ENCODE data around the gene TRAPPC14. TPM values are rescaled to one million over a fixed set of nuclear protein-coding genes. Genes with fewer than 3 reads are reported as not detected.

Gene TRAPPC14
- total and polyA plus RNA-seq, 2 donors from 2014 or later: 14.8 to 27.1 TPM

DNA sequence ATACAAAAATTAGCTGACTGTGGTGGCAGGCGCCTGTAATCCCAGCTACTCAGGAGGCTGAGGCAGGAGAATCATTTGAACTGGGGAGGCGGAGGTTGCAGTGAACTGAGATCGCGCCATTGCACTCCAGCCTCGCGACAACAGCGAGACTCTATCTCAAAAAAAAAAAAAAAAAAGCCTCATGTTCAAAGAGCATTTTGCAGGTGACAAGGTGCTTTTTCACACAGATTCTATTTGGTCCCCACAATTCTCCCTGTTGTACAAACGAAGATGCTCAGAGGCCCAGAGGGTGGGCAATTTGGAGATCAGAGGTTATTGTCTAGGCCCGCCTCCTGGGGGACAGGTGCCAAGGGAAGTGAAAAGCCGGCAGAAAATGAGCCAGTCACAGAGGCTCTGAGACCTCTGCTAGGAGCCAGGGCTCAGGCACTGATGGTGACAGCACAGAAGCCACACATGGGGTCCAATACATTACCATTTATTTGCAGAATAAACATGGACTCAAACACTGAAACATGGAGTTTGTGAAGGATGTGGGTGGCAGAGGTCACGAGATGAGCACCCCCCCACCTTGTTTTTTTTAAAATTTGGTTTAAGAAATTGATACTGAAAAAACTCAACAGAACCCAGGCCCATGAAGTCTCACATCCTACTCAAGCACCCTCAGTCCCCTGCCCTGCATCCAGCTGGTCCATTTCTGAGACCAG, 10.8 kb upstream of the TRAPPC14 start:
- FAIRE-seq: no peak
- Histone ChIP-seq H3K4me1 (ENCODE audit: control insufficient read depth in 2 of 3, insufficient read depth in 2 of 3, low read depth in 1 of 3, low read length in 3 of 3) (peaks cover 0 to 5% (median 3%) of the 10 kb centered on the region in 3 donors), H3K9ac (ENCODE audit: low read length in 3 of 3) (no peak overlapping the region), H3K9me3 (ENCODE audit: control insufficient read depth in 2 of 3, insufficient read depth in 1 of 3, low read length in 3 of 3) (no peaks in the 10 kb centered on the region), H3K4me3 (ENCODE audit: low read length in 3 of 3) (no peak overlapping the region), H3K27ac (ENCODE audit: low read depth in 2 of 2, low read length in 2 of 2) (no peak overlapping the region), H3K27me3 (ENCODE audit: control insufficient read depth, insufficient read depth, low read length) (no peaks in the 10 kb centered on the region), H3K36me3 (ENCODE audit: control insufficient read depth in 2 of 3, insufficient read depth in 3 of 3, low read length in 3 of 3) (no peaks in the 10 kb centered on the region)
- TF ChIP-seq, protein P1, sequence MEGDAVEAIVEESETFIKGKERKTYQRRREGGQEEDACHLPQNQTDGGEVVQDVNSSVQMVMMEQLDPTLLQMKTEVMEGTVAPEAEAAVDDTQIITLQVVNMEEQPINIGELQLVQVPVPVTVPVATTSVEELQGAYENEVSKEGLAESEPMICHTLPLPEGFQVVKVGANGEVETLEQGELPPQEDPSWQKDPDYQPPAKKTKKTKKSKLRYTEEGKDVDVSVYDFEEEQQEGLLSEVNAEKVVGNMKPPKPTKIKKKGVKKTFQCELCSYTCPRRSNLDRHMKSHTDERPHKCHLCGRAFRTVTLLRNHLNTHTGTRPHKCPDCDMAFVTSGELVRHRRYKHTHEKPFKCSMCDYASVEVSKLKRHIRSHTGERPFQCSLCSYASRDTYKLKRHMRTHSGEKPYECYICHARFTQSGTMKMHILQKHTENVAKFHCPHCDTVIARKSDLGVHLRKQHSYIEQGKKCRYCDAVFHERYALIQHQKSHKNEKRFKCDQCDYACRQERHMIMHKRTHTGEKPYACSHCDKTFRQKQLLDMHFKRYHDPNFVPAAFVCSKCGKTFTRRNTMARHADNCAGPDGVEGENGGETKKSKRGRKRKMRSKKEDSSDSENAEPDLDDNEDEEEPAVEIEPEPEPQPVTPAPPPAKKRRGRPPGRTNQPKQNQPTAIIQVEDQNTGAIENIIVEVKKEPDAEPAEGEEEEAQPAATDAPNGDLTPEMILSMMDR (IDR thresholded peaks at IDR 0.05; ENCODE audit: borderline replicate concordance, extremely low read depth, insufficient read depth): no peak
- DNase-seq: peak in 1 of 5 donors; percentile 12
- intact Hi-C loops (cut with DNase I): no loop called here

- Histone ChIP-seq H3K27me3 (ENCODE audit: control insufficient read depth, insufficient read depth, low read length) (no peaks in the 10 kb centered on the region), H3K9me3 (ENCODE audit: control insufficient read depth in 2 of 3, insufficient read depth in 1 of 3, low read length in 3 of 3) (no peaks in the 10 kb centered on the region), H3K4me1 (ENCODE audit: control insufficient read depth in 2 of 3, insufficient read depth in 2 of 3, low read depth in 1 of 3, low read length in 3 of 3) (peaks cover 0 to 5% (median 3%) of the 10 kb centered on the region in 3 donors), H3K4me3 (ENCODE audit: low read length in 3 of 3) (peak overlapping the region; percentile 42 to 57 (median 47)), H3K36me3 (ENCODE audit: control insufficient read depth in 2 of 3, insufficient read depth in 3 of 3, low read length in 3 of 3) (no peaks in the 10 kb centered on the region), H3K9ac (ENCODE audit: low read length in 3 of 3) (peak overlapping the region; percentile 13 to 34 (median 17)), H3K27ac (ENCODE audit: low read depth in 2 of 2, low read length in 2 of 2) (no peak overlapping the region)
- FAIRE-seq: no peak
- DNase-seq: peak in 2 of 5 donors; percentile 55 to 61
- intact Hi-C loops (cut with DNase I): no loop called here
- TF ChIP-seq, protein P1 (IDR thresholded peaks at IDR 0.05; ENCODE audit: borderline replicate concordance, extremely low read depth, insufficient read depth): no peak
Observed at GRCh38 chr7:100167912-100168323, 9.4 kb upstream of the TRAPPC14 start.

- intact Hi-C loops (cut with DNase I): no loop called here
- H3K4me1 ChIP-seq (ENCODE audit: control insufficient read depth in 2 of 3, insufficient read depth in 2 of 3, low read depth in 1 of 3, low read length in 3 of 3): peaks cover 0 to 5% (median 3%) of the 10 kb centered on the region in 3 donors
- no peaks in the 10 kb centered on the region for H3K9me3 ChIP-seq (ENCODE audit: control insufficient read depth in 2 of 3, insufficient read depth in 1 of 3, low read length in 3 of 3)
- H3K36me3 ChIP-seq (ENCODE audit: control insufficient read depth in 2 of 3, insufficient read depth in 3 of 3, low read length in 3 of 3): no peaks in the 10 kb centered on the region
- peak overlapping the region in 1 of 3 donors; percentile 47 for H3K4me3 ChIP-seq (ENCODE audit: low read length in 3 of 3)
- no peak overlapping the region for H3K27ac ChIP-seq (ENCODE audit: low read depth in 2 of 2, low read length in 2 of 2)
- peak in 1 of 5 donors; percentile 30 for DNase-seq
- FAIRE-seq: no peak
- H3K9ac ChIP-seq (ENCODE audit: low read length in 3 of 3): peak overlapping the region in 1 of 3 donors; percentile 34
- TF ChIP-seq, protein P1 (IDR thresholded peaks at IDR 0.05; ENCODE audit: borderline replicate concordance, extremely low read depth, insufficient read depth): no peak
- H3K27me3 ChIP-seq (ENCODE audit: control insufficient read depth, insufficient read depth, low read length): no peaks in the 10 kb centered on the region
Observed at GRCh38 chr7:100166970-100167911, 8.7 kb upstream of the TRAPPC14 start.

All from kidney (tissue), 14 donors.